Adrenal gland (tissue), 12 donors: ENCODE results near the gene CEND1. TPM values are rescaled to one million over a fixed set of nuclear protein-coding genes. Genes with fewer than 3 reads are reported as not detected.
A peak's percentile ranks its signal among the peaks of the same experiment; 100 is the strongest.

Experiments used
- DNase-seq, 7 donors: peaks; one replicate each; pipeline ENCODE4 v3.0.0-alpha.2; 2019 to 2020
- H3K27ac ChIP-seq, 5 donors: fragments of 200-600 bp; sonication (generic) in 4 of 5; 1 replicate in 3 of 5; 2 replicates in 2 of 5; pipeline versions ENCODE4 v1.5.1 to v1.8.0; 2016 to 2020; ENCODE audit warnings: mild to moderate bottlenecking in 1 of 5
- H3K27me3 ChIP-seq: fragments of 200-600 bp; 2 replicates; pipeline ENCODE4 v1.8.0; 2021
- H3K36me3 ChIP-seq, 2 donors: fragments of 200-600 bp; replicated peaks in 1 of 2; 1 replicate in 1 of 2; 2 replicates in 1 of 2; pipeline versions ENCODE4 v1.5.1 to v1.8.0; 2018 to 2022
- H3K4me1 ChIP-seq, 2 donors: fragments of 200-600 bp; replicated peaks in 1 of 2; 1 replicate in 1 of 2; 2 replicates in 1 of 2; pipeline versions ENCODE4 v1.5.1 to v1.8.0; 2018 to 2021
- H3K4me3 ChIP-seq, 4 donors: fragments of 200-600 bp; sonication (generic) in 3 of 4; one replicate each; pipeline ENCODE4 v1.5.1; 2016 to 2018
- H3K9me3 ChIP-seq, 3 donors: fragments of 200-600 bp; sonication (generic) in 1 of 3; replicated peaks in 1 of 3; 1 replicate in 2 of 3; 2 replicates in 1 of 3; pipeline versions ENCODE4 v1.5.1 to v1.8.0; 2016 to 2021
- CTCF ChIP-seq, 6 experiments: fragments of 450-650 bp in 4 of 6; fragments of 200-600 bp in 2 of 6; sonication (generic) in 1 of 6; IDR thresholded peaks; 1 replicate in 5 of 6; 2 replicates in 1 of 6; pipeline versions ENCODE4 v1.5.1 to v1.8.0; 2016 to 2021; ENCODE audit warnings: antibody characterized with exemption in 6 of 6, mild to moderate bottlenecking in 2 of 6, moderate library complexity in 1 of 6
- POLR2A ChIP-seq, 2 donors: fragments of 450-650 bp; IDR thresholded peaks; one replicate each; pipeline ENCODE4 v1.6.1; 2017; ENCODE audit warnings: antibody characterized with exemption in 2 of 2, mild to moderate bottlenecking in 2 of 2, moderate library complexity in 1 of 2
- WGBS, 4 donors: extraction: QIAGEN DNeasy Blood & Tissue Kit in 2 of 4; methylation state at CpG; one replicate each; pipeline versions ENCODE4 v1.1.5 to v1.1.7; 2013 to 2017; 5-methylcytosine and 5-hydroxymethylcytosine counted together
- intact Hi-C, 2 donors: fragments of 100-400 bp; cut with DNase I; formaldehyde crosslinking; loops; one replicate each; pipeline versions ENCODE4 v1.14.1 to v1.15.0; 2022 to 2023
- polyA plus RNA-seq, 3 donors: library from polyadenylated mRNA; stranded (reverse); fragments of 200-250 nt in 2 of 3; fragments of 350-450 nt in 1 of 3; fragmentation: Illumina TruSeq in 1 of 3; extraction: RNeasy Lipid Tissue Mini Kit (QIAGEN cat#74804) in 1 of 3; gene quantifications; one replicate each; pipeline ENCODE4 v1.2.3, GENCODE V29; 2013 to 2014
- total RNA-seq, 9 donors: library from RNA; depleted of rRNA in 4 of 9; stranded (reverse); fragments of >200 nt in 4 of 9; fragments of 120-200 nt in 1 of 9; fragmentation: NEBNext Ultra II Directional in 1 of 9; extraction: Animal tissue kit (Norgen Biotek cat#: 25700) in 1 of 9; gene quantifications; one replicate each; pipeline versions ENCODE4 v1.1.0 to v1.2.4, GENCODE V29; 2013 to 2023
- donor health status: healthy with polysubstance abuse.
- donor health status: Bipolar disorder and iron deficiency.
- donor health status: DM: yes; HTN: yes; CAD: no.
- donor health status: DM: no; HTN: no; CAD: no.
- donor health status: DM: no; HTN: no; CAD: no.
- donor health status: DM: yes; HTN: yes; CAD: no.

The CEND1 gene
- total and polyA plus RNA-seq, 12 donors = 0.42 to 14.5 (median 3.0) TPM; not detected in 4

DNA sequence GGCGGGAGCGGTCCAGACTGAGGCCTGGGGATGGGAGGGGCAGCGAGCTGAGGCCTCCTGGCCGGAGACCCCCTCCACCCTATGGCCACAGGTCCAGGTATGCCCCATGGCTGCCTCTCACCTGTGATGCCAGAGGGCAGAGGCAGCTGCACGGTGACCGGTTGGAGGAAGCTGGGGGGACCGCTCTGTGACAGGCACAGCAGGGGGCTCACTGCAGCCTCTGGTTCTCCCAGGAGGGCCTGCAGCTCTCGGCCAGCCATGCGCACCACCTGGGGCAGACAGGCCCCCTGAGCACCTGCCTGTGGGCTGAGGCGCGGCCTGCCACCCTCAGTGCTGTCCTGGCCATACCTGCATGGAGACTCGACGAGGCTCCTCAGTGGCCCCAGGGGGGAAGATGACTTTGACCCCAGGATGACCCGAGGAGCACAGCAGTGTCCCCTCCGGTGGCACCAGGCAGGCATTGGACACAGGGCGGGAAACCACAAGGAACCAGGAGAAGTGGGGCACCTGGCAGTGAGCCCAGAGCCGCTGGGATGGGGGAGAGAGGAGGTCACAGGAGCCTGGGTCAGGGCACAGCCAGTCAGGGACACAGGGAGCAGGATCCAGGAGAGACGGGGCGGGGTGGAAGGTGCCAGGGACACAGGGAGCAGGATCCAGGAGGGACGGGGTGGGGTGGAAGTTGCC, 11.3 kb upstream of the CEND1 start:
- peaks cover 19 to 29% of the 10 kb centered on the region in 2 donors for H3K4me1 ChIP-seq
- TF ChIP-seq POLR2A (IDR thresholded peaks at IDR 0.05) = no peak
- TF ChIP-seq CTCF (IDR thresholded peaks at IDR 0.05) = no peak
- WGBS, 4 donors = 80 to 90% (median 90%) methylated on average over 9 to 20 of the region's 20 CpGs
- H3K27me3 ChIP-seq = no peaks in the 10 kb centered on the region
- H3K27ac ChIP-seq = no peak overlapping the region
- H3K4me3 ChIP-seq = no peak overlapping the region
- H3K9me3 ChIP-seq = no peaks in the 10 kb centered on the region
- peaks cover 0 to 42% of the 10 kb centered on the region in 2 donors for H3K36me3 ChIP-seq
- intact Hi-C loops = no loop called here
- DNase-seq = no peak

- intact Hi-C loops = no loop called here
- Histone ChIP-seq H3K27ac (no peak overlapping the region), H3K27me3 (no peaks in the 10 kb centered on the region), H3K36me3 (peaks cover 0 to 42% of the 10 kb centered on the region in 2 donors), H3K4me3 (no peak overlapping the region), H3K4me1 (peaks cover 24 to 32% of the 10 kb centered on the region in 2 donors), H3K9me3 (no peaks in the 10 kb centered on the region)
- 87 to 95% (median 91%) methylated on average over 9 to 30 of the region's 30 CpGs for WGBS, 4 donors
- no peak for DNase-seq
- TF ChIP-seq CTCF (IDR thresholded peaks at IDR 0.05) = no peak
Measured at GRCh38 chr11:800473-800872, 10.6 kb upstream of the CEND1 start.

DNA sequence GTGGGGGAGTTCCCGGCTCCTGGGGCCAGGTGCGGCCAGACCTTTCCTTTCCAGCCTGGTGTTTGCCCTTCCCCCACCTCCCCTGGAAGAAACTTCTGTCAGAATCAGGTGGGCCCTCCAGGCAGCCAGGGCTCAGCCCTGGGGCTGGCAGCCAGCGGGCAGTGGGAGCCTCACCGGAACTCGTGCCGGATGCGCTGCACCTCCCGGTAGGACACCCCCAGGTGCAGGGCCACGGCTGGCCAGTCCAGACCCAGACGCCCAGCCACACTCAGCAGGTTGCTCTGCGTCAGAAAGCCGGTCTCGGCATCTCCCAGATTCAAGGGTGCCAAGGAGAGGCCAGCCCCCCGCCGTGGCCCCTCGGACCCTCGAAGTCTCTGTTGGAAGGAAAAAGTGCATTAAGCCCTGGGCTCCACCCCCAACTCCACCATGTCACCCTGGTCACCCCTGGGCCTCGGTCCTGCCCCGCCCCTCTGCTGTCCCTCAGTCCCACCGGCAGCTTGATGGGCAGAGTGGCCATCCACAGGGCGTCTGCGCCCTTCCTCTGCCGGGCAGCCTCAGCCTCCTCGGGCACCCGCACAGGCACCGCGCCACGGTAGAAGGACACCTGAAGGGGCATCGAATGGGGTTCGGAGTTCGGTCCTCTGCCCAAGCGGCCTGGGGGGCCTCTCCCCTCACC, 9.9 kb upstream of the CEND1 start:
- H3K27ac ChIP-seq = no peak overlapping the region
- H3K36me3 ChIP-seq = peaks cover 0 to 42% of the 10 kb centered on the region in 2 donors
- no peak for DNase-seq
- H3K9me3 ChIP-seq = no peaks in the 10 kb centered on the region
- no peaks in the 10 kb centered on the region for H3K27me3 ChIP-seq
- 92 to 95% (median 93%) methylated on average over 17 to 32 of the region's 32 CpGs for WGBS, 4 donors
- TF ChIP-seq CTCF (IDR thresholded peaks at IDR 0.05) (no peak), POLR2A (IDR thresholded peaks at IDR 0.05) (no peak)
- H3K4me3 ChIP-seq = no peak overlapping the region
- H3K4me1 ChIP-seq = peaks cover 25 to 34% of the 10 kb centered on the region in 2 donors
- intact Hi-C loops = no loop called here

DNA sequence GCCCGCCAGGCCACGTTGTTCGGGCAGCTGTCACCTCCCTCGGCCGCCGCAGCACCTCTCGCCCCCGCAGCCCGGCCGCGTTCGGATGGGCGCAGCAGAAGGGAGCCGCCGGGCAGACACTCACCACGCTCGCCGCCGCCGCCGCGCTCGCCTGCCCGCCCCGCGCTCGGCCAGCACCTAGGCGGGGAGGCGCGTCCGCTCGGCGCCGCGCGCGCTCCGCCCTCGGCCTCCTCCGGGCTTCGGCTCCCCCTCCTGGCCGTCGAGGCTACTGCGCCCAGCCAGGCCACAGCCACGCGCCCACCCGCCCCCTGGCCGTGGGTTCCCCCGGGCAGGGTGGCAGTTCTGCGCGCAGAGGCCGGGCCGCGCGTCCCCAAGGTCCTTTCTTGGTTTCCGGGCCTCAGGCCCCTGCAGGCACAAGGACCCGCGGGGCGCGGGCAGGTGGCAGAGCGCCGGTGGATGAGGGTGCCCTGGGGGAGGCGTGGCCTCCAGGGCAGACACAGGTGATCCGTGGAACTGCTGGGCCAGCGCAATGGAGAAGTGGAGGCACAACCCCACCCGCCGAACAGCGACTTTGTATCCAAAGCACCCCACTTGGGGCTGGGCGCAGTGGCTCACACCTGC, 8.3 kb upstream of the CEND1 start, which contains the start of gene SLC25A22:
TSS of gene SLC25A22 (minus strand) at position 189 of the 621 bp plus-strand sequence. CDS start 3,275 bp downstream, outside the sequence.
- Histone ChIP-seq H3K4me1 (peaks cover 20 to 27% of the 10 kb centered on the region in 2 donors), H3K4me3 (peak within 1 kb of the TSS in 3 of 4 donors; percentile 11 to 88 (median 47)), H3K27ac (peak within 1 kb of the TSS in 4 of 5 donors; percentile 59 to 85 (median 78)), H3K36me3 (peaks cover 0 to 48% of the 10 kb centered on the region in 2 donors), H3K9me3 (no peaks in the 10 kb centered on the region), H3K27me3 (no peaks in the 10 kb centered on the region)
- intact Hi-C loops = no loop called here
- peak; percentile 66 to 82 (median 77) for DNase-seq
- TF ChIP-seq CTCF (IDR thresholded peaks at IDR 0.05) = peak; percentile 47 to 94 (median 73)
- no peak for TF ChIP-seq POLR2A (IDR thresholded peaks at IDR 0.05)
- 0 to 3% (median 2%) methylated on average over 1 to 69 of the region's 69 CpGs; no CpG with 5 or more reads in 1 of the 4 donors for WGBS, 4 donors
